GM18909 (cell line): Measurements from ENCODE around the gene RNF7.
"Not testable (repeated sequence)": the region's sequence is repeated elsewhere in the genome, so short reads cannot be mapped to it uniquely, and the experiment has no call there.

Experiments
- ATAC-seq: cut with Tn5 transposase; IDR thresholded peaks from one replicate; pipeline ENCODE4 v1.9.1; 2021; ENCODE audit warnings: mild to moderate bottlenecking; ENCODE audit not compliant: unreplicated experiment, poor library complexity

RNF7 gene

GRCh38 chr3:141738022-141738890 lies at the start of gene RNF7:
Gene RNF7 (plus strand): TSS chr3:141738298. CDS start chr3:141738342, 44 bp downstream.
- ATAC-seq: peak; percentile 92

GRCh38 chr3:141690431-141691072 lies 47.5 kb upstream of the RNF7 start:
- no peak for ATAC-seq

GRCh38 chr3:141691471-141691870 lies 46.6 kb upstream of the RNF7 start:
- not testable (repeated sequence) for ATAC-seq

- not testable (repeated sequence) for ATAC-seq
Measured at GRCh38 chr3:141692973-141693372, 45.1 kb upstream of the RNF7 start.

- no peak for ATAC-seq
Measured at GRCh38 chr3:141699324-141699723, 38.8 kb upstream of the RNF7 start.

GRCh38 chr3:141699897-141700296 lies 38.2 kb upstream of the RNF7 start:
- no peak for ATAC-seq

GRCh38 chr3:141703367-141703766 lies 34.7 kb upstream of the RNF7 start:
- not testable (repeated sequence) for ATAC-seq

GRCh38 chr3:141707741-141708203 lies 30.3 kb upstream of the RNF7 start:
- no peak for ATAC-seq

GRCh38 chr3:141708367-141708766 lies 29.7 kb upstream of the RNF7 start:
- no peak for ATAC-seq

- no peak for ATAC-seq
Measured at GRCh38 chr3:141709126-141709770, 28.9 kb upstream of the RNF7 start.

GRCh38 chr3:141710121-141710520 lies 28.0 kb upstream of the RNF7 start:
- no peak for ATAC-seq

- no peak for ATAC-seq
Measured at GRCh38 chr3:141710888-141711616, 27.0 kb upstream of the RNF7 start.

- ATAC-seq: no peak
Measured at GRCh38 chr3:141714671-141715070, 23.4 kb upstream of the RNF7 start.

GRCh38 chr3:141722081-141722480 lies 16.0 kb upstream of the RNF7 start:
- ATAC-seq: no peak

GRCh38 chr3:141722648-141723047 lies 15.4 kb upstream of the RNF7 start:
- no peak for ATAC-seq

GRCh38 chr3:141723255-141723654 lies 14.8 kb upstream of the RNF7 start:
- ATAC-seq: no peak

- no peak for ATAC-seq
Measured at GRCh38 chr3:141724186-141724585, 13.9 kb upstream of the RNF7 start.

GRCh38 chr3:141725036-141725435 lies 13.1 kb upstream of the RNF7 start:
- ATAC-seq: no peak

- ATAC-seq: no peak
Measured at GRCh38 chr3:141726483-141726882, 11.6 kb upstream of the RNF7 start.

GRCh38 chr3:141728355-141728892 lies 9.7 kb upstream of the RNF7 start:
- no peak for ATAC-seq
